GM12878 (cell line): ENCODE results near the gene P2RX1. TPM values are rescaled to one million over a fixed set of nuclear protein-coding genes. Genes with fewer than 3 reads are reported as not detected.

Experiments
- ATAC-seq: fragments of 200-7000 bp; cut with Tn5 transposase; 3 replicates; pipeline ENCODE4 v1.9.1; 2020; ENCODE audit warnings: mild to moderate bottlenecking, moderate library complexity
- BruUV-seq: library from RNA; stranded (reverse); fragments of 400-500 nt; replicated peaks from 2 replicates; lab custom pipeline; 2021; lab: Mats Ljungman, UMichigan
- CTCF ChIA-PET: fragments of 300-600 bp; sonication (Branson Sonifier 250); formaldehyde crosslinking; extraction: SDS; loops from one replicate; lab custom pipeline; 2021; ENCODE audit warnings: inconsistent platforms; lab: Yijun Ruan, JAX
- POLR2A ChIA-PET: fragments of 350-600 bp; formaldehyde crosslinking; extraction: SDS; loops from one replicate; lab custom pipeline; 2021; ENCODE audit warnings: inconsistent platforms; lab: Charles Lee
- RAD21 ChIA-PET: fragments of 300-600 bp; sonication (Branson Sonifier 250); formaldehyde crosslinking; loops from one replicate; lab custom pipeline; 2023; ENCODE audit warnings: antibody characterized with exemption; ENCODE audit not compliant: unreplicated experiment; lab: Charles Lee
- SMC1A ChIA-PET: fragments of 300-600 bp; sonication (Branson Sonifier 250); formaldehyde crosslinking; loops from one replicate; lab custom pipeline; 2023; ENCODE audit not compliant: unreplicated experiment, uncharacterized antibody; lab: Charles Lee
- DNase-seq: peaks from one replicate; pipeline ENCODE4 v3.0.0-alpha.2; 2011; ENCODE audit warnings: low read depth, low spot score
- FAIRE-seq: peaks from 3 replicates; lab custom pipeline; 2011; peaks lifted over from hg19 to GRCh38; lab: Jason Lieb, UNC
- H2AFZ ChIP-seq: 2 replicates; pipeline ENCODE4 v1.6.0; 2011; ENCODE audit warnings: low read depth, low read length, control low read depth; ENCODE audit not compliant: control insufficient read depth
- H3K27ac ChIP-seq: 2 replicates; pipeline ENCODE4 v1.5.1; 2011; ENCODE audit warnings: control low read depth; ENCODE audit not compliant: control insufficient read depth, insufficient read depth
- H3K27me3 ChIP-seq, 2 experiments: replicated peaks in 1 of 2; 2 replicates each; pipeline versions ENCODE4 v1.6.0 to v1.6.1; 2011; ENCODE audit warnings: low read length in 1 of 2; ENCODE audit not compliant: control insufficient read depth in 2 of 2, insufficient read depth in 2 of 2
- H3K36me3 ChIP-seq, 2 experiments: 2 replicates each; pipeline ENCODE4 v1.5.1; 2011; ENCODE audit warnings: low read length in 1 of 2; ENCODE audit not compliant: control insufficient read depth in 2 of 2, insufficient read depth in 2 of 2
- H3K4me1 ChIP-seq: 2 replicates; pipeline ENCODE4 v1.6.1; 2011; ENCODE audit warnings: mild to moderate bottlenecking, low read length, moderate library complexity, mixed read lengths; ENCODE audit not compliant: control insufficient read depth, insufficient read depth
- H3K4me2 ChIP-seq: 2 replicates; pipeline ENCODE4 v1.6.0; 2011; ENCODE audit warnings: control low read depth; ENCODE audit not compliant: control insufficient read depth, insufficient read depth
- H3K4me3 ChIP-seq: fragments of 200-600 bp; sonication (generic); 2 replicates; pipeline ENCODE4 v1.5.1; 2016
- H3K79me2 ChIP-seq: 2 replicates; pipeline ENCODE4 v1.6.0; 2011; ENCODE audit warnings: low read length; ENCODE audit not compliant: control insufficient read depth, insufficient read depth
- H3K9ac ChIP-seq: 2 replicates; pipeline ENCODE4 v1.8.0; 2011; ENCODE audit warnings: low read length, control low read depth, mixed read lengths; ENCODE audit not compliant: control insufficient read depth, insufficient read depth
- H3K9me3 ChIP-seq: replicated peaks from 3 replicates; pipeline ENCODE4 v1.5.1; 2011; ENCODE audit warnings: mild to moderate bottlenecking, low read length; ENCODE audit not compliant: control insufficient read depth, insufficient read depth
- H4K20me1 ChIP-seq: 2 replicates; pipeline ENCODE4 v1.6.0; 2011; ENCODE audit not compliant: control insufficient read depth, insufficient read depth
- CBFB ChIP-seq: IDR thresholded peaks from 2 replicates; pipeline ENCODE4 v1.6.1; 2016; ENCODE audit warnings: antibody characterized with exemption, low read depth
- ELK1 ChIP-seq: IDR thresholded peaks from 2 replicates; pipeline ENCODE4 v1.6.1; 2012; ENCODE audit warnings: low read depth, low read length, improper control_type of control experiment
- ESRRA ChIP-seq: IDR thresholded peaks from 2 replicates; pipeline ENCODE4 v1.6.1; 2012; ENCODE audit warnings: mild to moderate bottlenecking, low read length, improper control_type of control experiment
- JUNB ChIP-seq: IDR thresholded peaks from 2 replicates; pipeline ENCODE4 v1.6.1; 2016; ENCODE audit warnings: antibody characterized with exemption, mild to moderate bottlenecking
- MAX ChIP-seq: IDR thresholded peaks from 2 replicates; pipeline ENCODE4 v1.6.1; 2012; ENCODE audit warnings: low read depth, low read length, improper control_type of control experiment
- NBN ChIP-seq: fragments of 450-650 bp; IDR thresholded peaks from 2 replicates; pipeline ENCODE4 v1.6.1; 2016
- PBX3 ChIP-seq: IDR thresholded peaks from 2 replicates; pipeline ENCODE4 v1.6.1; 2011; ENCODE audit warnings: mild to moderate bottlenecking, low read depth, low read length, moderate library complexity; ENCODE audit not compliant: insufficient replicate concordance
- PML ChIP-seq: IDR thresholded peaks from 2 replicates; pipeline ENCODE4 v1.6.1; 2012; ENCODE audit warnings: low read length, inconsistent platforms
- RAD51 ChIP-seq: fragments of 450-650 bp; IDR thresholded peaks from 2 replicates; pipeline ENCODE4 v1.6.1; 2016; ENCODE audit warnings: moderate library complexity, mild to moderate bottlenecking, inconsistent platforms
- SRF ChIP-seq, 2 experiments: IDR thresholded peaks; 2 replicates each; pipeline ENCODE4 v1.6.1; 2011; ENCODE audit warnings: low read depth in 2 of 2, low read length in 2 of 2, mild to moderate bottlenecking in 1 of 2, moderate library complexity in 1 of 2
- ZBTB40 ChIP-seq: fragments of 450-650 bp; IDR thresholded peaks from 2 replicates; pipeline ENCODE4 v1.6.1; 2016; ENCODE audit warnings: mild to moderate bottlenecking, moderate library complexity, borderline replicate concordance
- ZNF207 ChIP-seq: fragments of 450-650 bp; IDR thresholded peaks from 2 replicates; pipeline ENCODE4 v1.6.1; 2014; ENCODE audit warnings: antibody characterized with exemption, mild to moderate bottlenecking, borderline replicate concordance
- ZNF274 ChIP-seq: IDR thresholded peaks from one replicate; pipeline ENCODE4 v1.8.0; 2011; ENCODE audit not compliant: insufficient read length, insufficient read depth
- WGBS: methylation state at CpG from one replicate; pipeline ENCODE4 v1.1.6; 2016; ENCODE audit warnings: low lambda C conversion rate; ENCODE audit not compliant: insufficient replicate concordance, insufficient coverage; ENCODE audit errors: missing lambda C conversion rate; 5-methylcytosine and 5-hydroxymethylcytosine counted together
- in situ Hi-C: fragments of 300-500 bp; cut with MboI; formaldehyde crosslinking; loops from 9 replicates; pipeline ENCODE4 v1.14.3; 2018; ENCODE audit warnings: mixed read lengths
- intact Hi-C: fragments of 100-400 bp; cut with micrococcal nuclease; formaldehyde crosslinking; loops from one replicate; pipeline ENCODE4 v1.14.2; 2022; ENCODE audit not compliant: unreplicated experiment
- polyA plus RNA-seq, 11 experiments: library from polyadenylated mRNA; depleted of rRNA in 4 of 11; unstranded in 6 of 11; stranded (reverse) in 5 of 11; fragments of >200 nt; fragmentation: Nextera tagmentation in 4 of 11; fragmentation: Illumina TruSeq in 1 of 11; extraction: Ambion mirVana in 4 of 11; extraction: Trizol in 1 of 11; gene quantifications; 1 replicate in 1 of 11; 2 replicates in 10 of 11; pipeline versions ENCODE4 v1.2.1 to v1.2.3, GENCODE V29; 2011 to 2016; ENCODE audit warnings: inconsistent platforms in 2 of 11, missing spikeins in 2 of 11, low read depth in 1 of 11
- total RNA-seq, 4 experiments: library from RNA; depleted of rRNA in 3 of 4; stranded (reverse); fragments of >200 nt in 3 of 4; fragmentation: Illumina TruSeq in 1 of 4; extraction: Trizol in 1 of 4; gene quantifications; 2 replicates each; pipeline versions ENCODE4 v1.2.1 to v1.2.3, GENCODE V29; 2013 to 2021

Gene P2RX1
- total and polyA plus RNA-seq, 10 of the 15 experiments (the other 5 are each of a cell fraction or from before 2014, with no cell fraction given) = 0.12 to 6.2 (median 3.4) TPM

GRCh38 chr17:3888343-3889171, 27.7 kb downstream of the P2RX1 start:
- Histone ChIP-seq H3K9ac (no peak overlapping the region), H3K4me3 (no peak overlapping the region), H3K4me2 (no peak overlapping the region), H3K4me1 (peaks cover 1% of the 10 kb centered on the region), H4K20me1 (no peaks in the 10 kb centered on the region), H2AFZ (no peak overlapping the region), H3K27ac (no peak overlapping the region), H3K9me3 (no peaks in the 10 kb centered on the region), H3K79me2 (no peaks in the 10 kb centered on the region), H3K27me3 (peaks cover 0 to 2% of the 10 kb centered on the region in 2 experiments; a peak in 1 of 4 replicates), H3K36me3 (no peaks in the 10 kb centered on the region)
- ChIA-PET CTCF (no interaction called here), SMC1A (no interaction called here), POLR2A (no interaction called here), RAD21 (no interaction called here)
- FAIRE-seq (no peak), ATAC-seq (no peak), DNase-seq (no peak)
- in situ Hi-C loops (no loop called here), intact Hi-C loops (no loop called here)
- no TSS peak for BruUV-seq
- 72% methylated on average over 26 of the region's 50 CpGs for WGBS
- no peak for TF ChIP-seq NBN
- no peak for TF ChIP-seq ZNF274
- no peak for TF ChIP-seq PML
- no peak for TF ChIP-seq CBFB
- TF ChIP-seq ZNF207 = no peak
- TF ChIP-seq RAD51 = no peak
- no peak for TF ChIP-seq ZBTB40
- no peak for TF ChIP-seq MAX
- no peak for TF ChIP-seq PBX3
- no peak for TF ChIP-seq ELK1
- TF ChIP-seq SRF (IDR thresholded peaks at IDR 0.05; ENCODE audit: low read depth in 2 of 2, low read length in 2 of 2) = no peak
- no peak for TF ChIP-seq JUNB
- TF ChIP-seq ESRRA = no peak
